Activated CD4-positive, alpha-beta T cell treated with anti-CD3 and anti-CD28 coated beads, Interleukin-2, amount 10 ng/mL, durations not matched to agents 7 days and 5 days (primary cell): ENCODE results near the gene GNPAT. TPM values are rescaled to one million over a fixed set of nuclear protein-coding genes. Genes with fewer than 3 reads are reported as not detected.

Experiments
- CTCF ChIA-PET: fragments of 350-600 bp; sonication (Branson Sonifier 250); formaldehyde crosslinking; loops from one replicate; lab custom pipeline; 2021; ENCODE audit warnings: antibody characterized with exemption; lab: Charles Lee
- POLR2A ChIA-PET: fragments of 350-600 bp; sonication (Branson Sonifier 250); formaldehyde crosslinking; loops from one replicate; lab custom pipeline; 2021; ENCODE audit warnings: antibody characterized with exemption; lab: Charles Lee
- DNase-seq: peaks from one replicate; pipeline ENCODE4 v3.0.0-alpha.2; 2020
- H3K27ac Mint-ChIP-seq: one replicate; pipeline ENCODE4 v1.8.0; 2021; ENCODE audit warnings: mild to moderate bottlenecking, moderate library complexity, mixed read lengths
- H3K27me3 Mint-ChIP-seq: one replicate; pipeline ENCODE4 v1.8.0; 2021; ENCODE audit warnings: mixed read lengths
- H3K36me3 Mint-ChIP-seq: one replicate; pipeline ENCODE4 v1.8.0; 2021; ENCODE audit warnings: low read depth, mixed read lengths
- H3K4me1 Mint-ChIP-seq: one replicate; pipeline ENCODE4 v1.8.0; 2021; ENCODE audit warnings: mixed read lengths
- H3K4me3 Mint-ChIP-seq: one replicate; pipeline ENCODE4 v1.8.0; 2021; ENCODE audit warnings: mild to moderate bottlenecking, moderate library complexity, mixed read lengths
- H3K9me3 Mint-ChIP-seq: one replicate; pipeline ENCODE4 v1.8.0; 2021; ENCODE audit warnings: mixed read lengths
- total RNA-seq, 2 experiments: library from RNA; stranded (reverse); gene quantifications; one replicate each; pipeline ENCODE4 v1.2.3, GENCODE V29; 2021

The GNPAT gene
- total RNA-seq, 2 experiments from 2014 or later: 38.6 to 40.1 TPM

GRCh38 chr1:231236208-231236591 lies 4.8 kb upstream of the GNPAT start:
- no peak overlapping the region for H3K4me3 Mint-ChIP-seq
- peaks cover 30% of the 10 kb centered on the region for H3K4me1 Mint-ChIP-seq
- CTCF ChIA-PET: no interaction called here
- peaks cover 35% of the 10 kb centered on the region for H3K36me3 Mint-ChIP-seq
- no peak for DNase-seq
- no peaks in the 10 kb centered on the region for H3K27me3 Mint-ChIP-seq
- no peak overlapping the region for H3K27ac Mint-ChIP-seq
- no peaks in the 10 kb centered on the region for H3K9me3 Mint-ChIP-seq
- POLR2A ChIA-PET: no interaction called here

- Mint-ChIP-seq H3K9me3 (no peaks in the 10 kb centered on the region), H3K4me1 (peaks cover 31% of the 10 kb centered on the region), H3K27ac (no peak overlapping the region), H3K27me3 (no peaks in the 10 kb centered on the region), H3K4me3 (no peak overlapping the region), H3K36me3 (peaks cover 35% of the 10 kb centered on the region)
- POLR2A ChIA-PET: no interaction called here
- CTCF ChIA-PET: no interaction called here
- no peak for DNase-seq
Measured at GRCh38 chr1:231236938-231237337, 4.1 kb upstream of the GNPAT start.

GRCh38 chr1:231238298-231238697 lies 2.7 kb upstream of the GNPAT start:
- Mint-ChIP-seq H3K4me1 (peaks cover 40% of the 10 kb centered on the region), H3K27ac (no peak overlapping the region), H3K36me3 (peaks cover 39% of the 10 kb centered on the region), H3K27me3 (no peaks in the 10 kb centered on the region), H3K9me3 (no peaks in the 10 kb centered on the region), H3K4me3 (no peak overlapping the region)
- POLR2A ChIA-PET: no interaction called here
- CTCF ChIA-PET: no interaction called here
- no peak for DNase-seq

GRCh38 chr1:231240531-231240882 lies 505 bp upstream of the GNPAT start:
- H3K36me3 Mint-ChIP-seq: peaks cover 44% of the 10 kb centered on the region
- CTCF ChIA-PET: interaction anchor here (0.6 to 1.2 kb wide), 3 partner anchors 20 to 1695 kb away, joined by 3 to 4 read pairs (median 3); no protein-coding TSS in a partner anchor

GRCh38 chr1:231241750-231242149 lies 738 bp downstream of the GNPAT start:
- ChIA-PET CTCF (interaction anchor here (0.5 to 1.6 kb wide), 8 partner anchors 9 to 75 kb away, joined by 3 to 4 read pairs (median 3); no protein-coding TSS in a partner anchor), POLR2A (interaction anchor here (1.3 kb wide), 1 partner anchor 96 kb away, joined by 5 read pairs; the partner anchor contains the start of genes EXOC8 and SPRTN)
- H3K27ac Mint-ChIP-seq: peak overlapping the region; percentile 91
- H3K27me3 Mint-ChIP-seq: no peaks in the 10 kb centered on the region
- peak; percentile 7 for DNase-seq
- H3K4me3 Mint-ChIP-seq: peak overlapping the region; percentile 94
- peaks cover 47% of the 10 kb centered on the region for H3K4me1 Mint-ChIP-seq
- no peaks in the 10 kb centered on the region for H3K9me3 Mint-ChIP-seq
- H3K36me3 Mint-ChIP-seq: peaks cover 39% of the 10 kb centered on the region

More at GRCh38 chr1:231240531-231240882, 505 bp upstream of the GNPAT start:
- peak overlapping the region; percentile 94 for H3K4me3 Mint-ChIP-seq
- H3K4me1 Mint-ChIP-seq: peaks cover 48% of the 10 kb centered on the region
- no peaks in the 10 kb centered on the region for H3K27me3 Mint-ChIP-seq
- no peak for DNase-seq
- no peaks in the 10 kb centered on the region for H3K9me3 Mint-ChIP-seq
- peak overlapping the region; percentile 91 for H3K27ac Mint-ChIP-seq
- POLR2A ChIA-PET: no interaction called here

GRCh38 chr1:231242516-231243198 lies 1.6 kb downstream of the GNPAT start:
- peaks cover 41% of the 10 kb centered on the region for H3K4me1 Mint-ChIP-seq
- no peaks in the 10 kb centered on the region for H3K27me3 Mint-ChIP-seq
- H3K4me3 Mint-ChIP-seq: peak overlapping the region; percentile 94
- no peak for DNase-seq
- peaks cover 31% of the 10 kb centered on the region for H3K36me3 Mint-ChIP-seq
- POLR2A ChIA-PET: interaction anchor here (0.5 to 1.3 kb wide), 2 partner anchors 29 to 95 kb away, joined by 3 to 5 read pairs; partner anchors contain the start of genes EXOC8 and SPRTN
- CTCF ChIA-PET: interaction anchor here (1.0 to 1.8 kb wide), 5 partner anchors 8 to 27 kb away, joined by 3 to 5 read pairs (median 4); no protein-coding TSS in a partner anchor
- peak overlapping the region; percentile 91 for H3K27ac Mint-ChIP-seq
- no peaks in the 10 kb centered on the region for H3K9me3 Mint-ChIP-seq

GRCh38 chr1:231248778-231249177 lies 7.8 kb downstream of the GNPAT start:
- no peak overlapping the region for H3K27ac Mint-ChIP-seq
- CTCF ChIA-PET: interaction anchor here (1.1 kb wide), 1 partner anchor 9 kb away, joined by 3 read pairs; no protein-coding TSS in a partner anchor
- peaks cover 34% of the 10 kb centered on the region for H3K36me3 Mint-ChIP-seq
- no peak overlapping the region for H3K4me3 Mint-ChIP-seq
- H3K9me3 Mint-ChIP-seq: no peaks in the 10 kb centered on the region
- H3K4me1 Mint-ChIP-seq: peaks cover 10% of the 10 kb centered on the region
- H3K27me3 Mint-ChIP-seq: no peaks in the 10 kb centered on the region
- POLR2A ChIA-PET: no interaction called here
- DNase-seq: no peak

- ChIA-PET POLR2A (interaction anchor here (0.7 kb wide), 1 partner anchor 86 kb away, joined by 3 read pairs; the partner anchor contains the start of gene SPRTN), CTCF (no interaction called here)
- Mint-ChIP-seq H3K27me3 (no peaks in the 10 kb centered on the region), H3K4me3 (no peak overlapping the region), H3K36me3 (peaks cover 50% of the 10 kb centered on the region), H3K27ac (no peak overlapping the region), H3K9me3 (peaks cover 6% of the 10 kb centered on the region), H3K4me1 (peaks cover 5% of the 10 kb centered on the region)
- no peak for DNase-seq
Measured at GRCh38 chr1:231252336-231252735, 11.3 kb downstream of the GNPAT start.

- no peak for DNase-seq
Measured at GRCh38 chr1:231260351-231260750, 19.3 kb downstream of the GNPAT start.

GRCh38 chr1:231264642-231265041 lies 23.6 kb downstream of the GNPAT start:
- Mint-ChIP-seq H3K27ac (no peak overlapping the region), H3K4me3 (no peak overlapping the region), H3K36me3 (peaks cover 73% of the 10 kb centered on the region), H3K27me3 (no peaks in the 10 kb centered on the region), H3K4me1 (no peaks in the 10 kb centered on the region), H3K9me3 (peaks cover 2% of the 10 kb centered on the region)
- ChIA-PET POLR2A (no interaction called here), CTCF (no interaction called here)
- DNase-seq: no peak

More at GRCh38 chr1:231260351-231260750, 19.3 kb downstream of the GNPAT start:
- H3K9me3 Mint-ChIP-seq: peaks cover 22% of the 10 kb centered on the region
- H3K27ac Mint-ChIP-seq: no peak overlapping the region
- CTCF ChIA-PET: interaction anchor here (0.6 kb wide), 1 partner anchor 36 kb away, joined by 4 read pairs; no protein-coding TSS in a partner anchor
- H3K4me3 Mint-ChIP-seq: no peak overlapping the region
- H3K27me3 Mint-ChIP-seq: no peaks in the 10 kb centered on the region
- H3K36me3 Mint-ChIP-seq: peaks cover 87% of the 10 kb centered on the region
- H3K4me1 Mint-ChIP-seq: no peaks in the 10 kb centered on the region
- POLR2A ChIA-PET: no interaction called here

GRCh38 chr1:231265379-231265778 lies 24.4 kb downstream of the GNPAT start:
- Mint-ChIP-seq H3K27ac (no peak overlapping the region), H3K4me3 (no peak overlapping the region), H3K9me3 (no peaks in the 10 kb centered on the region), H3K4me1 (no peaks in the 10 kb centered on the region), H3K27me3 (no peaks in the 10 kb centered on the region), H3K36me3 (peaks cover 72% of the 10 kb centered on the region)
- POLR2A ChIA-PET: no interaction called here
- CTCF ChIA-PET: interaction anchor here (1.1 kb wide), 1 partner anchor 20 kb away, joined by 3 read pairs; no protein-coding TSS in a partner anchor
- DNase-seq: no peak

- peaks cover 12% of the 10 kb centered on the region for H3K4me1 Mint-ChIP-seq
- H3K27ac Mint-ChIP-seq: no peak overlapping the region
- POLR2A ChIA-PET: no interaction called here
- H3K27me3 Mint-ChIP-seq: no peaks in the 10 kb centered on the region
- DNase-seq: no peak
- no peaks in the 10 kb centered on the region for H3K9me3 Mint-ChIP-seq
- no peak overlapping the region for H3K4me3 Mint-ChIP-seq
- peaks cover 68% of the 10 kb centered on the region for H3K36me3 Mint-ChIP-seq
- CTCF ChIA-PET: no interaction called here
Measured at GRCh38 chr1:231266811-231267322, 25.9 kb downstream of the GNPAT start.

- ChIA-PET CTCF (no interaction called here), POLR2A (no interaction called here)
- Mint-ChIP-seq H3K9me3 (no peaks in the 10 kb centered on the region), H3K27me3 (no peaks in the 10 kb centered on the region), H3K4me1 (peaks cover 32% of the 10 kb centered on the region), H3K27ac (peak overlapping the region; percentile 95), H3K4me3 (peak overlapping the region; percentile 10), H3K36me3 (peaks cover 62% of the 10 kb centered on the region)
- DNase-seq: peak; percentile 28
Measured at GRCh38 chr1:231272173-231272572, 31.2 kb downstream of the GNPAT start.
